ENCODE measurements around the gene IL1R2. TPM values are rescaled to one million over a fixed set of nuclear protein-coding genes. Genes with fewer than 3 reads are reported as not detected.

Gene IL1R2
- total and polyA plus RNA-seq, 9 of the 15 experiments (the other 6 are each of a cell fraction or from before 2014, with no cell fraction given) = 0.13 TPM; not detected in 8

DNA sequence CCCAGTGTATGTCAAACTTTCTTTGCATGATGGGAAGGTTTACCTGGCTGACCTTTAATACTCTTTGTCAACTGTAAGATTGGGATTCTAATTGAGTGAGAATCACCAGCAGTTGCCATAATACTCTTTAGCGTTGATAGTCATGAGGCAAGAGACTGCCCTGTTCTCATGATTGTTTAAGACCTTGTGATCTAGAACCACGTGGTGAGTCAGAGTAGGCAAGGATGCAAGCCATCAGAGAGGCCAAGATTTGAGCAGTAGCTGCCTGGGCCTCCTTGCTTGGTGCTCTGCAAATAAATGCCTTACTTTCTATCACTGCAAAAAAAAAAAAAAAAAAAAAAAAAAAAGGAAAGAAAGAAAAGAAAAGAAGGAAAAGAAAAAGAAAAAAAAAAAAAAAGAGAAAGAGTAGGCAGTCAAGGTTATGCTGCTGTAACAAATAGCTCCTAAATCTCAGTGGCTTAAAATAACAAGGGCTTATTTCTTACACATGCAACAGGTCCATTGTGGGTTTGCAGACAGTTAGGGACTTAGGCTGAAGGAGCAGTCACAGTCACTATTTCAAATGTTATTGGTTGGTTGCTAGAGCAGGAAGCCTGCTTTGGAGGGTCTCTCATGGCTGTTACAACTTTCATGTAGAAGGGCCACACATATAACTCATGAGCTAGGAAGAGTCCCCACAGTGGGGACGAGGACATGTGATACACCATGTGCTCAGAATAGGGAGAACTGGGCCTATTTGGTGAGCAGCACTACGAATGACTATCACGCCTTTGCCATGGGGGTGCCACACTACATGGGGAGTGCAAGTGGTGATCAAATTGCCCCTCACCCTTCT lies 21.7 kb downstream of the IL1R2 start:
- no peak overlapping the region for H3K9ac ChIP-seq (ENCODE audit: insufficient read depth in 1 of 2, low read depth in 2 of 2, low read length in 2 of 2)
- WGBS (ENCODE audit: insufficient coverage, low coverage, missing lambda C conversion rate) = 2% methylated on average over 5 of the region's 5 CpGs
- no peak overlapping the region for H3K27ac ChIP-seq (ENCODE audit: extremely low read depth, low read depth, low read length)
- DNase-seq (ENCODE audit: extremely low read depth in 1 of 4, low spot score in 3 of 4) = no peak
- no peak for ATAC-seq
- ChIA-PET CTCF (ENCODE audit: low intra/inter-chr PET ratio) (no interaction called here), POLR2A (no interaction called here)
- H3K36me3 ChIP-seq (ENCODE audit: control insufficient read depth, insufficient read depth, low read length) = no peaks in the 10 kb centered on the region
- no peak overlapping the region for H2AFZ ChIP-seq (ENCODE audit: low read depth, low read length)
- FAIRE-seq = no peak
- TF ChIP-seq ZNF12 (CRISPR knock-in tag; IDR thresholded peaks at IDR 0.05) (peak; percentile 93), ZNF174 (CRISPR knock-in tag; IDR thresholded peaks at IDR 0.05) (no peak), TBP (optimal IDR thresholded peaks at IDR 0.05; ENCODE audit: low read depth, low read length) (no peak), CBX8 (IDR thresholded peaks at IDR 0.05; ENCODE audit: borderline replicate concordance, extremely low read depth, low read depth, low read length, poor library complexity, severe bottlenecking) (no peak), ZNF239 (CRISPR knock-in tag; IDR thresholded peaks at IDR 0.05) (no peak)
- TF ChIP-seq, protein P1, sequence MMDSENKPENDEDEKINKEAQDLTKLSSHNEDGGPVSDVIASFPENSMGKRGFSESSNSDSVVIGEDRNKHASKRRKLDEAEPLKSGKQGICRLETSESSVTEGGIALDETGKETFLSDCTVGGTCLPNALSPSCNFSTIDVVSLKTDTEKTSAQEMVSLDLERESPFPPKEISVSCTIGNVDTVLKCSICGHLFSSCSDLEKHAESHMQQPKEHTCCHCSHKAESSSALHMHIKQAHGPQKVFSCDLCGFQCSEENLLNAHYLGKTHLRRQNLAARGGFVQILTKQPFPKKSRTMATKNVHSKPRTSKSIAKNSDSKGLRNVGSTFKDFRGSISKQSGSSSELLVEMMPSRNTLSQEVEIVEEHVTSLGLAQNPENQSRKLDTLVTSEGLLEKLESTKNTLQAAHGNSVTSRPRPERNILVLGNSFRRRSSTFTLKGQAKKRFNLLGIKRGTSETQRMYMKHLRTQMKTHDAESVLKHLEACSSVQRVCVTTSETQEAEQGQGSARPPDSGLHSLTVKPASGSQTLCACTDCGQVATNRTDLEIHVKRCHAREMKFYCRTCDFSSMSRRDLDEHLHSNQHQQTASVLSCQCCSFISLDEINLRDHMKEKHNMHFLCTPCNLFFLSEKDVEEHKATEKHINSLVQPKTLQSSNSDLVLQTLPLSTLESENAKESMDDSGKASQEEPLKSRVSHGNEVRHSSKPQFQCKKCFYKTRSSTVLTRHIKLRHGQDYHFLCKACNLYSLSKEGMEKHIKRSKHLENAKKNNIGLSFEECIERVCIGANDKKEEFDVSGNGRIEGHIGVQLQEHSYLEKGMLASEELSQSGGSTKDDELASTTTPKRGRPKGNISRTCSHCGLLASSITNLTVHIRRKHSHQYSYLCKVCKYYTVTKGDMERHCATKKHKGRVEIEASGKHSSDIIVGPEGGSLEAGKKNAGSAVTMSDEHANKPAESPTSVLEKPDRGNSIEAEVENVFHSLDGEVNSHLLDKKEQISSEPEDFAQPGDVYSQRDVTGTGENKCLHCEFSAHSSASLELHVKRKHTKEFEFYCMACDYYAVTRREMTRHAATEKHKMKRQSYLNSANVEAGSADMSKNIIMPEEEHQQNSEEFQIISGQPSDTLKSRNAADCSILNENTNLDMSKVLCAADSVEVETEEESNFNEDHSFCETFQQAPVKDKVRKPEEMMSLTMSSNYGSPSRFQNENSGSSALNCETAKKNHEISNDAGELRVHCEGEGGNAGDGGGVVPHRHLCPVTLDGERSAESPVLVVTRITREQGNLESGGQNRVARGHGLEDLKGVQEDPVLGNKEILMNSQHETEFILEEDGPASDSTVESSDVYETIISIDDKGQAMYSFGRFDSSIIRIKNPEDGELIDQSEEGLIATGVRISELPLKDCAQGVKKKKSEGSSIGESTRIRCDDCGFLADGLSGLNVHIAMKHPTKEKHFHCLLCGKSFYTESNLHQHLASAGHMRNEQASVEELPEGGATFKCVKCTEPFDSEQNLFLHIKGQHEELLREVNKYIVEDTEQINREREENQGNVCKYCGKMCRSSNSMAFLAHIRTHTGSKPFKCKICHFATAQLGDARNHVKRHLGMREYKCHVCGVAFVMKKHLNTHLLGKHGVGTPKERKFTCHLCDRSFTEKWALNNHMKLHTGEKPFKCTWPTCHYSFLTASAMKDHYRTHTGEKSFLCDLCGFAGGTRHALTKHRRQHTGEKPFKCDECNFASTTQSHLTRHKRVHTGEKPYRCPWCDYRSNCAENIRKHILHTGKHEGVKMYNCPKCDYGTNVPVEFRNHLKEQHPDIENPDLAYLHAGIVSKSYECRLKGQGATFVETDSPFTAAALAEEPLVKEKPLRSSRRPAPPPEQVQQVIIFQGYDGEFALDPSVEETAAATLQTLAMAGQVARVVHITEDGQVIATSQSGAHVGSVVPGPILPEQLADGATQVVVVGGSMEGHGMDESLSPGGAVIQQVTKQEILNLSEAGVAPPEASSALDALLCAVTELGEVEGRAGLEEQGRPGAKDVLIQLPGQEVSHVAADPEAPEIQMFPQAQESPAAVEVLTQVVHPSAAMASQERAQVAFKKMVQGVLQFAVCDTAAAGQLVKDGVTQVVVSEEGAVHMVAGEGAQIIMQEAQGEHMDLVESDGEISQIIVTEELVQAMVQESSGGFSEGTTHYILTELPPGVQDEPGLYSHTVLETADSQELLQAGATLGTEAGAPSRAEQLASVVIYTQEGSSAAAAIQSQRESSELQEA (IDR thresholded peaks at IDR 0.05; ENCODE audit: low read depth) = no peak
- H3K27me3 ChIP-seq (ENCODE audit: control insufficient read depth in 2 of 2, insufficient read depth in 2 of 2, low read length in 2 of 2) = peaks cover 2 to 14% of the 10 kb centered on the region in 2 experiments; a peak in 3 of 5 replicates
- H3K9me3 ChIP-seq (replicated peaks; ENCODE audit: control insufficient read depth, insufficient read depth, low read depth, low read length) = no peaks in the 10 kb centered on the region
- no peaks in the 10 kb centered on the region for H4K20me1 ChIP-seq (replicated peaks; ENCODE audit: control insufficient read depth, insufficient read depth, low read length)
- H3K79me2 ChIP-seq (ENCODE audit: control insufficient read depth, insufficient read depth, low read length) = no peaks in the 10 kb centered on the region
- in situ Hi-C loops (cut with MboI) (loop anchor here (10.0 kb wide), 1 partner anchor 341 kb away; the partner anchor contains the start of gene IL18R1), intact Hi-C loops (cut with micrococcal nuclease) (no loop called here)
- no TSS peak for BruUV-seq (replicated peaks)
- H3K9me1 ChIP-seq (ENCODE audit: control insufficient read depth, insufficient read depth, low read length) = no peaks in the 10 kb centered on the region
- no peak overlapping the region for H3K4me2 ChIP-seq (ENCODE audit: insufficient read depth, low read length)
- no peak overlapping the region for H3K4me3 ChIP-seq
- no peaks in the 10 kb centered on the region for H3K4me1 ChIP-seq (replicated peaks in 1 of 2; ENCODE audit: control insufficient read depth in 2 of 2, insufficient read depth in 2 of 2, low read length in 2 of 2)

Measured in K562 (cell line).